Lower lobe of right lung (tissue), 2 donors: ENCODE data around the gene CKAP2L. TPM values are rescaled to one million over a fixed set of nuclear protein-coding genes. Genes with fewer than 3 reads are reported as not detected.

Experiments used
- ATAC-seq, 2 donors: fragments of 200-7000 bp; cut with Tn5 transposase; one replicate each; pipeline ENCODE4 v1.9.1; 2020 to 2022; ENCODE audit warnings: mild to moderate bottlenecking in 2 of 2, moderate library complexity in 2 of 2
- DNase-seq: peaks from one replicate; pipeline ENCODE4 v3.0.0-alpha.2; 2020
- H3K27ac ChIP-seq: fragments of 200-600 bp; one replicate; pipeline ENCODE4 v1.8.0; 2022
- H3K27me3 ChIP-seq: fragments of 200-600 bp; one replicate; pipeline ENCODE4 v1.8.0; 2022; ENCODE audit warnings: low read depth
- H3K36me3 ChIP-seq: fragments of 200-600 bp; one replicate; pipeline ENCODE4 v1.8.0; 2022; ENCODE audit warnings: mild to moderate bottlenecking
- H3K4me1 ChIP-seq: fragments of 200-600 bp; one replicate; pipeline ENCODE4 v1.8.0; 2022
- H3K4me3 ChIP-seq: fragments of 200-600 bp; one replicate; pipeline ENCODE4 v1.8.0; 2022; ENCODE audit warnings: mild to moderate bottlenecking
- H3K9me3 ChIP-seq: fragments of 200-600 bp; one replicate; pipeline ENCODE4 v1.8.0; 2022
- intact Hi-C: fragments of 100-400 bp; cut with DNase I; formaldehyde crosslinking; loops from one replicate; pipeline ENCODE4 v1.11.0; 2022
- total RNA-seq: library from RNA; stranded (reverse); fragmentation: NEBNext Ultra II Directional; extraction: Animal tissue kit (Norgen Biotek cat#: 25700); gene quantifications from one replicate; pipeline ENCODE4 v1.2.1, GENCODE V29; 2021
- TF ChIP-seq, protein P1 (sequence below): fragments of 200-600 bp; IDR thresholded peaks from one replicate; pipeline ENCODE4 v1.8.0; 2022; ENCODE audit warnings: antibody characterized with exemption, mild to moderate bottlenecking
- donor health status: DM: no; HTN: yes; CAD: no; lungs with severe emphysema.

CKAP2L gene
- total RNA-seq, 1 donor from 2014 or later: 1.3 TPM

DNA sequence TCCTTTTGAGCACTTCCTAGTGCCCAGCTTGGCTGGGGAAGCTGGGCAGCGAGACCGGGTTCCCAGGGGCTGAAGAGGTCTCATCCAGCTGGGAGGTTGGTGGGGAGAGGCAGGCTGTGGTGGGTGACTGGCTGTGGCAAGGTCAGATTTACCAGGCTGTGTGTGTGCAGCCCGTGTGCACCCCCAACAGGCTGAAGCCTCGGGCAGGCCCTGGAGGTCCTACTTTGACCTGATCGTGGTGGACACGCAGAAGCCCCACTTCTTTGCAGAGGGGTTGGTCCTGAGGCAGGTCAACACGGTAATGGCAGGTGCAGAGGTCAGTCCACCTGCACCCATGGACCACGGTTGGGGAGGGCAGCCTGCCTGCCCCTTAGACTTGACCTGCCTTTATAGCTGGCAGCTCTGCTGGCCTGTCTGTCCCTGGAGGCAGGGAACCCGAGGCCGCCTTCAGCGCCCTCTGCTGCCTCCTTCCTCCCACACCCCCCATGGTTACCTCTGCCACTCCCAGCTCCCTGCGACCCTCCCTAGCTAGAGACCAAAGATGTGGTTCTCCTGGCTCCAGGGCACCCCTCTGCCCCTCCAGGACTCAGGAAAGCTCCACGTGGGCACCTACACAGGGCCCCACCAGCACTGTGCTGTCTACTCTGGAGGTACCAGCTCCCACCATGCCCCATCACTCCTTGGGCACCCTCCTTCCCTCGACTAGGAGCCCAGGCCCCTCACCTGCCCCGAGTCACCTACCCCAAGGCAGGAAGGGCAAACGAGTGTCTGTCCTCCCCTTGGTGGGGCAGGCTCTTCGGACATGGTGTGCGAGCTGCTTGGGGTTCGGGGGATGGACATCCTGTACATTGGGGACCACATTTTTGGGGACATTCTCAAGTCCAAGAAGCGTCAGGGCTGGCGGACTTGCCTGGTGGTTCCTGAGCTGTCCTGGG, 39.6 kb downstream of the CKAP2L start:
- H3K4me3 ChIP-seq: no peak overlapping the region
- no peaks in the 10 kb centered on the region for H3K27me3 ChIP-seq
- H3K4me1 ChIP-seq: peaks cover 6% of the 10 kb centered on the region
- intact Hi-C loops: no loop called here
- TF ChIP-seq, protein P1, sequence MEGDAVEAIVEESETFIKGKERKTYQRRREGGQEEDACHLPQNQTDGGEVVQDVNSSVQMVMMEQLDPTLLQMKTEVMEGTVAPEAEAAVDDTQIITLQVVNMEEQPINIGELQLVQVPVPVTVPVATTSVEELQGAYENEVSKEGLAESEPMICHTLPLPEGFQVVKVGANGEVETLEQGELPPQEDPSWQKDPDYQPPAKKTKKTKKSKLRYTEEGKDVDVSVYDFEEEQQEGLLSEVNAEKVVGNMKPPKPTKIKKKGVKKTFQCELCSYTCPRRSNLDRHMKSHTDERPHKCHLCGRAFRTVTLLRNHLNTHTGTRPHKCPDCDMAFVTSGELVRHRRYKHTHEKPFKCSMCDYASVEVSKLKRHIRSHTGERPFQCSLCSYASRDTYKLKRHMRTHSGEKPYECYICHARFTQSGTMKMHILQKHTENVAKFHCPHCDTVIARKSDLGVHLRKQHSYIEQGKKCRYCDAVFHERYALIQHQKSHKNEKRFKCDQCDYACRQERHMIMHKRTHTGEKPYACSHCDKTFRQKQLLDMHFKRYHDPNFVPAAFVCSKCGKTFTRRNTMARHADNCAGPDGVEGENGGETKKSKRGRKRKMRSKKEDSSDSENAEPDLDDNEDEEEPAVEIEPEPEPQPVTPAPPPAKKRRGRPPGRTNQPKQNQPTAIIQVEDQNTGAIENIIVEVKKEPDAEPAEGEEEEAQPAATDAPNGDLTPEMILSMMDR: peak; percentile 15
- ATAC-seq: peak in 1 of 2 donors; percentile 20
- H3K9me3 ChIP-seq: no peaks in the 10 kb centered on the region
- DNase-seq: no peak
- no peak overlapping the region for H3K27ac ChIP-seq
- H3K36me3 ChIP-seq: no peaks in the 10 kb centered on the region

DNA sequence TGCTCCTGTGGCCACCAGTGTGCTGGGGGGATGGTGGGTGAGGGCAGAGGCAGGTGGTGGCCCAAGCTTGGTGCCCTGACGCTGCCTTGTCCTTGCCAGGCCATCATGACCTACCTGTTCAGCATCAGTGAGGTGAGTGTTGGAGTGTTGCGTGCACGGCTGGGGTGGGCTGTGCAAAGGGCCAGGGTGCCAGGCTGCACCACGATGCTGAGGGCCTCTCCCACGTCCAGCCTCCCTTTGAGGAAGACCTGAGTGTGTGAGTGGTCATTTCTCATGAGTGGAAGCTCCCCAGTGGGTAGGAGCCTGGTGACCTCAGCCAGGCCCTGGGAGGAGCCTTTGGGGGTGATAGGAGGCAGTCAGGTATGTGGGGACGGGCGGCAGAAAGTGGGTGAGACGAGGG, 40.4 kb downstream of the CKAP2L start:
- no peak overlapping the region for H3K4me3 ChIP-seq
- TF ChIP-seq, protein P1: no peak
- no peaks in the 10 kb centered on the region for H3K27me3 ChIP-seq
- peaks cover 6% of the 10 kb centered on the region for H3K4me1 ChIP-seq
- intact Hi-C loops: no loop called here
- ATAC-seq (no peak), DNase-seq (no peak)
- H3K36me3 ChIP-seq: no peaks in the 10 kb centered on the region
- no peaks in the 10 kb centered on the region for H3K9me3 ChIP-seq
- H3K27ac ChIP-seq: no peak overlapping the region

DNA sequence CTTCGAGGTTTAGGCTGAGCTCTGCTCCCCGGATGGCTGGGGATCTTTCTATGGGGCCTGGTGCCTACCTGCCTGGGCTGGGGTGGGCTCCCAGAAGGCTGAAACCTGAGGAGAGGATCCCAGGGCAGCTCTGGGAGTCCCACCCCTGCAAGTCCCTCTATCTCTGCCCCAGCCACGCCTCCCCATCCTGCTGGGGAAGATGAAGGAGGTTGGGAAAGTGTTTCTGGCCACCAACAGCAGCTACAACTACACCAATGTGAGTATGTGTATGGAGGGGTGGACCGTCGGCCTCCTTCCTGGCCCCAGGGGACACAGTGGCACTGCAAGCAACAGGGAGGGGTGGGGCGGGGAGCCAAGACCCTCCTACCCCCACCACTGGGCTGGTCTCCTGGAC, 40.9 kb downstream of the CKAP2L start:
- no peaks in the 10 kb centered on the region for H3K9me3 ChIP-seq
- intact Hi-C loops: no loop called here
- ATAC-seq (no peak), DNase-seq (no peak)
- H3K4me3 ChIP-seq: no peak overlapping the region
- H3K4me1 ChIP-seq: peaks cover 6% of the 10 kb centered on the region
- H3K27me3 ChIP-seq: no peaks in the 10 kb centered on the region
- H3K36me3 ChIP-seq: no peaks in the 10 kb centered on the region
- TF ChIP-seq, protein P1: no peak
- no peak overlapping the region for H3K27ac ChIP-seq

DNA sequence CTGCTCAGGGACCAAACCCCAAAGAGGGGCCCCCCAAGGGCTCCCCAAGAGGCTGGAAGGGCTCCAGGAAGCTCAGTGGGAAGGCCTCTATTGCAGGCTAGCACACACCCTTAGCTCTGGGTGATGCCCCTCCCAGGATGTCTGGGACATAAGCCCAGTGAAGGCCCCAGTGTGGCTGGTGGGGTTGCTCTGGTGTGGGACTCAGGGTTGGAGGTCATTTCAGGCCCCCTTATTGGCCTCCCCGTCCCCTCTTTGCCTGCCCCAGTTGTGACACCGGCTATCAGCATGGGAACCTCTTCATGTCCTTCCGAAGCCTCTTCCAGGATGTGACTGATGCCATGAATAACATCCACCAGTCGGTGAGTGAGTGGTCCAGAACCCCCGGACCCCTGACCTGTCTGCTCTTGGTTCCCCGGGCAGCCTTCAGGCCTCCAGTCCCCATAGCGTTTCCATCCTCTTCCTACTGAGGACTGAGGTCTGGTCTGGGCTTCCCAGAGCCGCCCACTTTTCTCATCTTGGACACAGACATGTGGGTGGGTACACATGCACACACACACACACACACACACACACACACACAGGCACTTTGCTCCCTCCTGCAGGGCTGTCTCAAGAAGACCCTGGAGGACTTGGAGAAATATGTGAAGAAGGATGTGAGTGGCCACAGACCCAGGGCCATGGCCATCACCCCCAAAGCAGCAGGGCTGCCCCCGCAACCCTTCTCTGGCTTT, 41.4 kb downstream of the CKAP2L start:
- TF ChIP-seq, protein P1: no peak
- H3K27ac ChIP-seq: no peak overlapping the region
- H3K36me3 ChIP-seq: no peaks in the 10 kb centered on the region
- no peak overlapping the region for H3K4me3 ChIP-seq
- DNase-seq (no peak), ATAC-seq (no peak)
- peaks cover 6% of the 10 kb centered on the region for H3K4me1 ChIP-seq
- no peaks in the 10 kb centered on the region for H3K27me3 ChIP-seq
- intact Hi-C loops: no loop called here
- H3K9me3 ChIP-seq: no peaks in the 10 kb centered on the region

DNA sequence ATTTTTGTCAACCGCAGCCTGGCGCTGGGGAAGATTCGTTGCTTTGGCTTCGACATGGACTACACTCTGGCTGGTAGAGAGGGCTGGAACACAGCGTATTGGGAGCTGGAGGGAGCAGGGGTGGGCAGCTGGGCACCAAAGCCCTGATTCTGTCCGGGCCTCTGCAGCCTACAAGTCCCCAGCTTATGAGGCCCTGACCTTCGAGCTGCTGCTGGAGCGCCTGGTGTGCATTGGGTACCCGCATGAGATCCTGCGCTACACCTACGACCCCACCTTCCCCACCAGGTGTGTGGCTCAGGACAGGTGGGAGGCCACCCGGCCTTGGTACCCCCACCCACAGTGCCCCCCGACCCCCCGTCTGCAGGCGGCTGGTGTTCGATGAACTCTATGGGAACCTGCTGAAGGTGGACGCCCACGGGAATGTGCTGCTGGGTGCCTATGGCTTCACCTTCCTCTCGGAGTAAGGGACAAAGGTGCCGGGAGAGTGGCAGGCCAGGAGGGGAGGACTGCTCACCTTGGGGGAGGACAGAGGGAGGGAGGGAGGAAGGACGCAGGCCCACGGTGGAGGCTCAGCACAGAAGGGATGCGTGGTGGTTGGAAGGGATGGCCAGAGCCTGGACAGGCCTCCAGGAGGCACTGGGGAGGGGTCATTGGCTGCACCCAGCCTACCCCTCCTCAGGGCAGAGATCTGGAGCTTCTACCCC, 42.4 kb downstream of the CKAP2L start:
- DNase-seq: no peak

More for the DNA sequence above, 42.4 kb downstream of the CKAP2L start:
- Histone ChIP-seq H3K36me3 (no peaks in the 10 kb centered on the region), H3K27ac (no peak overlapping the region), H3K9me3 (no peaks in the 10 kb centered on the region), H3K4me3 (no peak overlapping the region), H3K27me3 (no peaks in the 10 kb centered on the region), H3K4me1 (no peaks in the 10 kb centered on the region)
- TF ChIP-seq, protein P1: no peak
- intact Hi-C loops: no loop called here
- no peak for ATAC-seq
